Measurements from ENCODE around the gene KRT81.
"Not testable (repeated sequence)": the region's sequence is repeated elsewhere in the genome, so short reads cannot be mapped to it uniquely, and the experiment has no call there.

Gene KRT81

DNA sequence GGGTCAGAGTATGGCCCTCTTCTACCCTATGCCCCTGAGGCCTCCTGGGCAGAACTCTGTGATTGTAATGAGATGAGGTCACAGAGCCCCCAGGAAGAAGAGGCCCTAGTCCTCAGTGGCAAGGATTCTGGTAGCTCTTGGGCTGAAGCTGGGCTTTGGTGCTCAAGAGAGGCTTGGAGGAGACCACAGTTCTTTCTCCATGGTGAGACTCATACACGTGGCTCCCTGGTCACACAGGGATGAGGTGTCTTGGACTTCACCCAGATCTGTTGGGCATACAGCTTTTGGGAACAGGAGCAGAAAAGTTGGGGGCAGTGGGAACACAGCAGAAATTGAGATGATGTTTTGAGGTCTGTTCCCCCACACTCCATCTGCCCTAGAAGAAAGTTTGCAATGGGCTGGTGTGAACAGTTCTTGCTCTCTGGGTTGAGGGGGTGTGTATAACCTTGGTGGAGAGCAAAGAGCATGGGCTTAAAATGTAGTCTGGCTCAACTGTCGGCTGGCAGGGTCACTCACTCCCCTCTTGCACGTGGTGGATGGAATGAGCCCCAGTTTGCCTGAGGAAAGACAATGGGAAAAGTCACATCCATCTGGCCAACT is 16.7 kb downstream of the KRT81 start, which contains the start of gene KRT86:
KRT86 (plus strand) TSS at position 125 of the 600 bp plus-strand sequence. CDS start 27,272 bp downstream, outside the sequence.
- no peak for DNase-seq (ENCODE audit: low read depth in 2 of 2)

DNA sequence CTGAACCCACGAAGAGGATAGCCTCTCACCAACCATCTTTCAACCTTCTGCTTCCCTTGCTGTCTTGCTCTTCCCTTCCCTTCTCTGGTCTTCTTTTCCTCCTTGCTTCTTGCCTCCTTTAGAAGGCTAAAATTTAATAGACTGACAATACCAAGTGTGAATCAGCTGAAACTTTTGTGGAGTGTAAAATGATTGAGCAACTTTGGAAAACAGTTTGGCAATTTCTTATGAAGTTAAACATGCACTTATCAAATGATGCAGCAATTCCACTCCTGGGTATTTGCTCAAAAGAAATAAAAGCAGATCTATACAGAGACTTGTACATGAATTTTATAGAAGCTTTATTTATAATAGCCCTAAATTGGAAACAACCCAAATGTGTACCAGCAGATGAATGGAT is 20.2 kb downstream of the KRT81 start:
- DNase-seq (ENCODE audit: low read depth in 2 of 2), result no peak

DNA sequence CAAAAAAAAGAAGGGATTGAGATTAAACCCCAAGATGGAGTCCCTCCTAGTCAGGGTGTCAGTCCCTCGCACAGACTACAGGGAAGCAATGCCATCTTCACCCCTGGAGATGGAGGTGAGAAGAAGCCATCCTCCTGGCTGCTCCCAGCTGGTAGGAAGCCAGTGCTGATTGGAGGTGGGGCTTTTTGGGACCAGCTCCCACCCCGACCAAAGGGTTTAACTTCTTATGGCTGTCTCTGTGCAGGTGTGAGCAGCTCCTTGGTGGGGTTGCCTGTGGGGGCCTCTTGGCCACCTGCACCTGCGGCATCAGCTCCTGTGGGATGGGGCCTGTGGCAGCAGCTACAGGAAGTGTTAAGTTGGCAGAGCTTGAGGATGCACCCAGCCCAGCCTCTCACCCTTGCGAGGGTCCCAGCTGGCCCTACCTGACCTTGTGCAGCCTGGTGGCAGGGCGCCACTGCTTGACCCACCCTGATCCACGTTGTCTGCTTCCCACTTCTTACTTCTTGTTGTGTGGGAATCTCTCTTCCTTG is 20.7 kb downstream of the KRT81 start:
- DNase-seq (ENCODE audit: low read depth in 2 of 2), result no peak

DNA sequence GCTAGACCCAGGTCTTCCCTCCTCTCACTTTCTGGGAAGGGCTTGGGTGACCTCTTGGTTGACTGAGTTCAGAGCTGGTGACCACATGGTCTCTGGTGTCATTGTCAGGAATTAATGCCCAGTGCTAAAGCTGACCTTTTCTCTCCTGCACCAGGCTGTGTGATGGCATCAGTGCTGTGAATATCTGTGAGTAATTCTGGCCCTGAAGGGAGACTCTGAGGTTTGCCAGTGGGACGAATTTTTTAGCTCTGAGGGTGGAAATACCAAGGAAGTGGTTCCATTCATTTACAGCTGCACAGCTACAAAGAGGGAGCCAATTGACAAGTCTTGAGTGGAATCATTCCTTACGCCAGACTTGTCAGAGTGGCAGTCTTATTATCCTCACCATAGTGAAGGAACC is 23.1 kb downstream of the KRT81 start:
- no peak for DNase-seq (ENCODE audit: low read depth in 2 of 2)

DNA sequence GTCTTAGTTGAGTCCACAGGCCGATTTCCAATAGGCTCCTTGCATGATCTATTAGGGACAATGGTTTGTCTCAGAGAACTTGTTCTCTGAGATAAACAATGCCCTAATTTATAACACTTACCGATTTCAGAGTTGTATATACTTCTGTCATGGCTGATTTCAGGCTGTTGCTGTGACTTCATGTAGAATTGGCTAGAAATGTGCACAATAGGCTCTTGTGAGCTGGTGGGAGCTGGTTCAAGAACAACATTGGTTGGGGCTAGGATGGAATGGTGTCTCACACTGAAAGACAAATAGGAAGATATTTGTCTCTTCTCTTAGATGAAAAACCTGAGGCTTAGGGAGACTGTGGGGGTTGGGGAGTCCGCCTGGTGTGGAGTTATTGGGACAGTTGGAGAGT is 23.6 kb downstream of the KRT81 start:
- DNase-seq (ENCODE audit: low read depth in 2 of 2), result no peak

DNA sequence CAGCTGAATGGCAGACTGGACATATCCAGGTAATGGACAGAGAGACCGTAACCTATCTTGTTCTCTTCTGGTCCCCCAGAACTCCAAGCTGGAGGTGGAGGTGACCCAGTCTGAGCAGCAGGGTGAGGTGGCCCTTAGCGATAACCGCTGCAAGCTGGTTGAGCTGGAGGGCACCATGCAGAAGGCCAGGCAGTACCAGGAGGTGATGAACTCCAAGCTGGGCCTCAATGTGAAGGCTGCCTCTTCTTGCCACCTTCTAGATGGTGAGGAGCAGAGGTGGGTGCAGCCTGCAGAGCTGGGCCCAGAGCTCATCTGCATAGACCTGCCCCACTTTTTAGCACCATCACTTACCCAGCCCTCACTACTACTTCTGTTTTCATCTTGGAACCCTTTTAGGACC is 24.1 kb downstream of the KRT81 start:
- no peak for DNase-seq (ENCODE audit: low read depth in 2 of 2)

DNA sequence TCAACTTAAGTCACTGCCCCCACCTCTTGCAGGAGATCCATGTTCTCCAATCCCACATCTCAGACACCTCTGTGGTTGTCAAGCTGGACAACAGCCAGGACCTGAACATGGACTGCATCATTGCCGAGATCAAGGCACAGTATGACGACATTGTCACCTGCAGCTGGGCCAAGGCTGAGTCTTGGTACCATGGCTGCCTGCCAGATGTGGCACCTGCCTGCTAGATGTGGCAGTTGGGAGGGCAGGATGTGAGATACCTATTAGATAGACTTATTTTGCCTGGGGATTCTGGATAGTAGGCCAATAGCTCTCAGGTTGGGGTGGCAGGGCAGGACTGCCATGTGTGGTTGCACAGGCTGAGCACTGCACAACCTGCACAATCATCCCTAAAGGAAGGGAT is 24.8 kb downstream of the KRT81 start:
- DNase-seq (ENCODE audit: low read depth in 2 of 2), result no peak

DNA sequence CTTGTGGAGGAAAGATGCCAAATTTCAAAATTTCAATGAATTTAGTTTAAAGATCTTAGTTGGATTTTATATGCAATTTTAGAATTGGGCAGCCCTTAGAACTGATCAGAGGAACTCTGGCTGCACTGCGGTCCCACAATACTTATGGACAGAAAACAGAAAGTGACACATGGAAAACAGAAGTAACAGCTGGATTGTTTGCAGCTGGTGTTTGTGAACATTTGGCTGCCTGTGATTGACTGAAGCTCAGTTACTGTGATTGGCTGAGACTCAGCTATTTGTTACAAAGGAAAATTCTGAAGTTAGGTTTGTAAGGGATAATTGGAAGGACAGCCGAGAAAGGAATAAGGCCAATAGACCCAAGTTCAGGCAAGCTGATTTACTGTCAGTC is 26.9 kb downstream of the KRT81 start:
- DNase-seq (ENCODE audit: low read depth in 2 of 2), result no peak

DNA sequence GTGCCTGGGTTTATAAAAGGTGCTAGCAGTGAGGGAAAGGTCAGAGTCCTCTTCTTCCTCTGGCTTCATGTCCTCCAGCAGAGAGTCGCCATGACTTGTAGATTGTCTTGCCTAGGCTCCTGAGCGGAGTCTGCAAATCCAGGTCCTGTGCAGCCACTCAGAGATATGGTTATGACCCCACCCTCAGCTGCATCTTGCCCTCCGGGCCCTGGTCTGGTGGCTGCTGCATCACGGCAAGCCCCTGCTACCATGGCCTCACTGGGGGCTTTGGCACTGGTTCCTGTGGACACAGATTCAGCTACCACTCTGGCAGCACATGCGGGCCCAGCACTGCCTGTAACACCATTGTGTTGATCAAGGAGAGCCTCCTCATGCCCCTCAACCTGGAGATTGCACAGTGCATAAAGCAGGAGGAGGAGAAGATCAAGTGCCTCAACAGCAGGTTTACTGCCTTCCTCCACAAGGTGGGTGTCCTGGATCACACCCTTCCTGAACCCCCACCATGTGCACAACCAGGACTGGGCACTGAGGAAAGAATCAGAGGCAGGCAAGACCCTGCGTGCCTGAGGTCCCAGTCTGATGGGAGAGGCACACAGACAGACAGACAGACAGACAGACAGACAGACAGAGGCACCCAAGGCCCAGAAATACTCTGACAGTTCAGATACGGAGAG is 27.4 kb downstream of the KRT81 start:
- DNase-seq (ENCODE audit: low read depth in 2 of 2), result no peak

DNA sequence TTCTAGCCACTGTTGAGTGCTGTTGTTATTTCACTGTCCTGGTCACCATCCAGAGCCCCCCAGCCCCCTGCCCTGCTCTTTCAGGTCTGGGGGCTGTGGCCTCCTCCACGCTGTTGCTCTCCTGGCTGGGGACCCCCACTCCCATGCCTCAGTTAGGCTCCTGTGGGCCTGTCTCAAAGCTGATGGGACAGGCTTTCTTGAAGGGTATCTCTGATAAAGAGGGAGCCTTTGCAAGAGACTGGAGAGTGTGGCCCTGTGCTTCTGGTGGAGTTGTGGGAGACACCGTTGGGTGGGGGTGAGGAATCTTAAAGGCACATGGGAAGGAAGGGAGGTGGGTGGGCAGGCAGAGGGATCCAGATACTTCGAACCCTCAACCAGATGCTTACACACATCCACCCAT is 29.0 kb downstream of the KRT81 start:
- DNase-seq (ENCODE audit: low read depth in 2 of 2), result no peak

DNA sequence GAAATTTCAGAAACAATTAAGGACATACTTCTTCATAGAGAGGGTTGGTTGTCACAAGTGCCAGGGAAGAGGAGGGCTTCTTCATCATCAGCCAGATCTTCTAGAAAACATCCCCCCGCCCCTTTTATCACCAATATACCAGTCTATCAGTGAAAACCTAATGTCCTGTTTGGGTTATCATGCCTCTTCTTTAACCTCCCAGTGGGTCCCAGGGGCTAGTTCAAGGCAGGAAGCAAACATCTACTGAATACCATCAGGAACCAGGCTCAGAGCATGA is 30.2 kb downstream of the KRT81 start:
- DNase-seq (ENCODE audit: low read depth in 2 of 2), result no peak

DNA sequence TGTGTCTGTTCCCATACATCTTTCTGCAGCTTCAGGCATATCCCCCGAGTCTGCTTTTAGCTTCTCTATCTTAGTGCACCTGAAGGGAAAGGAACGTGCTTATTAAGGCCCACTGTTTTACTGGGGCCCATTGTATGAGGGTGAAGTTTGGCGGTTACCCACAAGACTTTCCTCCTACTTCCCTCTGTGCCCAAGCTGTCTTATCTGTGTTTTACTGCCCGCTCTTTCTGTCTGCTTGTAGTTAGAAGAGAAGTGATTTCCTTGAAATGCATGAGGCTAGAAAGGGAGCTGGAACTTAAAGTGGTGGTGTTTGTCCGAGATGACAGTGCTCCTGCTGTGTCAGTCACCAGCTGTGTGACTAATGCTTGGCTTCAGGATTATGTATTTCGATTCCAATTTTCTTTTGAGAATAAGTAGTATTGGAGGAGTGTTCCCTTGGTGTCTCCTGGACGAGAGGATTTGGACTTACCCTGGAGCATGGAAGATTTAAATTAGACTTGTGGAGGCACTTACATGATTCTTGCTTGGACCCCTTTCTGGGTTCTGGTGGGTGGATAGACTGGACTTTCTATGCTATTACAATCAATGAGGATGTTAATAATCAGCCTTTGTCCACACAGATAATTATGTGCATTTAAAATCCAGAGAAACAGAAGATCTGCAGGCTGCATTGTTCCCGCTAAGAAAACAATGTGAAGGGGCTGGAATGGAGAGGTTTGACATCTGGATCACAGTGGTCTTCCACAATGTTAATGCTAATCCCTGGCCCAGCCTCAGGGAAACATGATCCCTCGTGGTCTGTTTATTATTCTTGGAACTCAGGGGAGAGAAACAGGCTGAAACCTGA is 30.8 kb downstream of the KRT81 start:
- no peak for DNase-seq (ENCODE audit: low read depth in 2 of 2)

DNA sequence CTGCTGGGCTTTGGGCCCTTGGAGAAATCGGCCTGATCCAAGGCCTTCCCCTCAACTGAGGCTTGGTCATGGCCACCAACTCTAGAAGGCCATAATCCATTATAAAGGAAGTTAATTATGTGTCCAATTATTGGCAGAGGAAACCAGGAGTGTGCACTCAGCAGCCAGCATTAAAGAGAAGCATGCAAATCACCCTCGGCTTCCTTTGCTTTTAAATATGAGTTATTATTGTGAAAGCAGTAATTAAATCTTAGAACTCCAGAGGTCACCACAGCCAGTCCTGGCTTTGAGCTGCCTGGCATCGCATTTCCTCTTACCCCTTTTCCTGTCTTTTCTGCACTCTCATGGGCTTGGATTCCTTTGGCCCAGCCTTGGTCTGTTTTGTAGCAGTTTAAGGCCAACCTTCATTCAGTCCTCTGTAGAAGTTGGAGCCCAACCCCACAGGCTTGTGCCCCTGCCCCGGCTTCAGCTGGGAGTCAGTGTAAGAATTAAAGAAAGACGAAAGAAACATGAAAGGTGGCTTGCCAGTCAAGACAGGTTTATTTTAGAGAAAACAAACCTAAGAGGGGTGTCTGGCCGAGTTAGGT is 31.6 kb downstream of the KRT81 start:
- DNase-seq (ENCODE audit: low read depth in 2 of 2), result no peak

DNA sequence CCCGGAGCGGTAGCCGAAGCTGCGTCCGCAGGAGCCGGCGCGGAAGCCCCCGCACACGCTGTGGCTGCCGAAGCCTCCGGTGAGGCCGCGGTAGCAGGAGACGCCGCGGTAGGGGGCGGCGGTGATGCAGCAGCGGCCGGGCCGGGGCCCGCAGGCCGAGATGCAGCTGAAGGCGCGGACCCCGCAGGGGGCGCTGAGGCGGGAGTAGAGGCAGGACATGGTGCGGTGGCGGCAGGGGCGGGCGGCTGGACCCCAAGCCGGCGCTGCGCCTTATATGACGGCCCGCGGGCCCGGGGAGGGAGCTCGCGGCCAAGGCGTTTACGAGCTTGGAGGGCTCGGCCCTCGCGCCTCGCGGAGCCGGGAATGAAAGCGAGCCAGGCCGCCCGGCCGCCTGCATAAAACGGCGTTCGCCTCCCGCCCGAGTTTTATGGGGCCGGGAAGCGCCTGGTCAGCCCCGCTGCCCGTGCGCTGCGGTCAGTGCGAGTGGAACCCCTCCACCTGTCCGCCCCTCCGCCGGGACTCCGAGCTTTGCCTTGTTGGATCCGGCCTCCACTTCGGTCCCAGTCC is 32.9 kb downstream of the KRT81 start:
- DNase-seq (ENCODE audit: low read depth in 2 of 2), result no peak

DNA sequence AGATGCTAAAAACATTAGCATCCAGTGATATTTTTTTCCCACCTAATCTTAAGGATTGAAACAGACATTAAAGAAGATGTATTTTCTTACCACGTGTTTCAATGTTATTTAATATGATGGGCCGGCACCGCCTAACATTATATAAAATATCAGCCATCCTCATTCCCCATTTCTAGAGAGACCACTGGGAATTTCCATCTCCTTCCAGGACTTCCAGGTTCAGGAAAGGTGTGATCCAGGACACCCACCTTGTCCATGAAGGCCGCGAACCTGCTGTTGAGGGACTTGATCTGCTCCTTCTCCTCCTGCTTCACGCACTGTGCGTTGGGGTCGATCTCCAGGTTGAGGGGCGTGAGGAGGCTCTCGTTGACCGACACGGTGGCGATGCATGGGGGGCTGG is 33.4 kb downstream of the KRT81 start:
- not testable (repeated sequence) for DNase-seq (ENCODE audit: low read depth in 2 of 2)

DNA sequence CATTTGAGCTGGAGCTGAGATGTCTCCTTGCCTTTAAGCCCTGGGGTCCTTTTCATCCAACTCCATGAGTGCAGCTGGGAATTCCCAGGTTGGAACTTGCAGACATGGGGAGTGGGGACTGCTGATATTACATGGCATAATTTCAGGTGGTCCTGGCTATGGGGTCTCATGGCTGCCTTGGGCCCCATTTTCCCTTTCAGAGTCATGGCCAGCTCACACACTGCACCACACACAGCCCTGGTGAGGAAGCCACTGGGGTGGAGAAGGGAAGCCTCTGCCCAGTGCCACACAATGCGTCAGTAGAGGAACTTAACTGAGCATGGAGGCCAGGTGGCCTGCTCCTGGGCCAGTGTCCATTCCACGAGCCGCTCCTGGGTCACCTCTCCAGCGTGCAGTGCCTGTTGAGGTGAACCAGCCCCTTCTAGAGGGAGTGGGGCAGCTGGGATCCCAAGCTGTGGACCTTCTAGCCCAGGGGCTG is 34.2 kb downstream of the KRT81 start:
- no peak for DNase-seq (ENCODE audit: low read depth in 2 of 2)

DNA sequence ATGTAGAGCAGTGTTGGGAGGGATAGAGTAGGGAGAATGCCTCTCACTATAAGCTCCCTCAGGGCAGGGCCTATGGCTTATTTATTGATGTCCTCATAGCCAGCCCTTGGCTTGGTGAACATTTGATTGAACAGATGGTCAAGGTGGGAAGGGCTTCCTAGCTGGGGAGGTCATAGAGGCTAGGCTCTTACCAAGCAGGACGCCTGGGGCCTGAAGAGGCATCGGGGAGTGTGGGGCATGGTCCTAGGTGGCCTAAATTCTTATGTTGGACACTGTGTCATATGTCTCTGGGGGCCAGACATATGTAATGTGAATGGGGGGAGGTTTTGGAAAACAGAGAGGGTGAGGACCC is 34.8 kb downstream of the KRT81 start:
- no peak for DNase-seq (ENCODE audit: low read depth in 2 of 2)

DNA sequence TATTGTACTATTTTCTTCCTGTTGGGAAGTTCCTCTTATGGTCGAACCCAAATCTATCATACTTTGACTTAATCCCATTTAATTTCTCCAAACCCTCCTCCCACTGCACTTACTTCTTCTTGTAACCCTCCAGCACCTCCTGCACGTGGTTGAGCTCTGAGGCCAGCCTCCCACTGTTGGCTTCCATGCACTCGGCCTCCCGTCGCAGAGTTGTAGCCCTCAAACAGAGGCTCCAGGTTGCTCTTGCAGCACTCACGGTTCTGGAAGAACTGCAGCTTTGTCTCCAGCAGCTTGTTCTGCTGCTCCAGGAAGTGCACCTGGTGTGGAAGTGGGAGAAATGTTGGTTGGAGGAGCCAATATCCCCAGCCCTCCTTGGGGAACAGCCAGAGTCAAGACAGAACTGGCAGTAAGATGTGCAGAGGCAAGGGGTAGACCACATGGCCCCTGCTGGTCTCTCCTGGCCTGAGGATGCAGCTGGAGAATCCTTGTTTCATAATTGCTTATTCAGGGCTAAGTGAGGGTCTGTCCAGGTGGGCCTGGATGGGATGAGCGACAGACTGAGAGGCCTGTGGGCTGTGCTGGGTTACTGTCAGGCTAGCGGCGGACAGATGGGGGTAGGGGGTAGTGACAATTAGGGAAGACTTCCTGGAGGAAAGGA is 35.3 kb downstream of the KRT81 start:
- DNase-seq (ENCODE audit: low read depth in 2 of 2), result no peak

DNA sequence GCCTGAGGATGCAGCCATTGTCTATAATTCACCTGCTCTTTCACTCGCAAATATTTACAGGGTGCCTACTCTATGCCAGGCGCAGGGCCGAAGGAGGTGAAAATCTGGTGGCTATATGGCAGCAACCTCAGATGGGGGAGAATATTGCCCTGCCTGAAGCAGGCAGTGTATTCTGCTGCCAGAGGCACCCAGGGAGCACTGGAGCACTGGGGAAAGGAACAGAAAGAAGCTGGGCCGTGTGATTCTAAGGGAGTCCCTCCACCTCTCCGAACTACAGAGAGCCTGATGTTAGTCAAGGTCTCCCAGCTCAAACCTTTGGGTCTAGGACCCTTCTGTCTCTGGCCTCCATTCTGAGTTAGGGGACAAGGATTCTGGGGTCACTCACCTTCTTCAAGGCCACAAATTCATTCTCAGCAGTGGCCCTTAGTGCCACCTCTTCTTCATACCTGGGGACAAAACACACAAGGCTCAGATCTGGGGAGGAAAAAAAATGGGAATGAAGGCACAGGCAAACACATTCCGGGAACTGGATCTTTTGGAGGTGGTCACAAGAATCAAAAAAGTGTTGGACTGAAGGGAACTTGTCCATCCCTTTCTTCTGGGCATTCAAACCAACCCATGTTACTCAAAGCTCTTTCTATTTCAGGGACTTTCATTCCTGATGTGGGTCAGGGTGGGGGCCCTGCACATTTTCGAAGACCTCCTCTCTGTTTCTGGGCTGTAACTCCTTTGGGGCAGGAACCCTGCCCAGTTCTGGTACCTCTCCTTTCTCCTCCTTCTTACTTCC is 36.2 kb downstream of the KRT81 start:
- no peak for DNase-seq (ENCODE audit: low read depth in 2 of 2)

DNA sequence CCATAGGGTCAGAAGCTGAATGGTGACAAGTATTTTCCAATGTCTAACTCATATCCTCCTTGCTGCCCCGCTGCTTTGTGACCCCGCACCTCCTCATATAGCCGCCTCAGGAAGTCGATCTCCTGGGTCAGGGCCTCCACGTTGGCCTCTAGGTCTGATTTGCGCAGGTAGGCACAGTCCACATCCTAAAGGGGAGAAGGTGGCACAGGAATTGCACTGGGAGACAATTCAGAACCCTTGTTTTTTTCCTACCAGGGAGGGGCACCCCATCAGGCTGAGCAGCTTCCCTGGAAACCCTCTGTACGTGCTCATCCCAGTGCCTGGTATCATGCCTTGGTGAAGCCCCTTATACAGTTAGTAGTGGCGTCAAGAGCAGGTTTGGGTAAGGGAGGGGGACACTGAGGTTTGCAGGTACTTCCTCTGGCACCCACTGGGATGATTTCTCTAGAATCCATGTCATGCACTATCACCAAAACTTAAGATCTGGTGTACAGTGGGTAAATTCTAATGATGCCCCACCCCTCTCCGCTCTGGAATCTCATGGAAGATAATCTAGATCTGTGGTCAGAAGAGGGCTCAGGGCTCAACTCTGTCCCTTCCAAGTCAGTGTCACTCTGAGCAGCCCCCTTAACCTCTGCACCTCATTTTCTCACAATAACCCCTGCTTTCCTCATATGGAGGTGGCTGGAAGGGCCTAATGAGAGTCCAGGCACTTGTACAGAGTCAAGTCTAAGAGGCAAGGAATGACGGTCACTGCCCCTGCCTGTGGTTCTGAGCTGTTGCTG is 37.0 kb downstream of the KRT81 start:
- no peak for DNase-seq (ENCODE audit: low read depth in 2 of 2)

All from stimulated activated CD4-positive, alpha-beta T cell treated with anti-CD3 and anti-CD28 coated beads, Interleukin-15, amount 100 ng/mL, for 48 hours (primary cell).